Activated CD8-positive, alpha-beta memory T cell treated with anti-CD3 and anti-CD28 coated beads for 4 hours (primary cell): ENCODE measurements around the gene CBARP.

Experiments used
- DNase-seq, 2 donors: peaks; one replicate each; pipeline ENCODE4 v3.0.0-alpha.2; 2020; ENCODE audit warnings: low read depth in 2 of 2

CBARP gene

GRCh38 chr19:1237754-1238368, at the start of gene CBARP:
CBARP (minus strand) TSS chr19:1238005; CDS start chr19:1236100, 1,905 bp downstream.
- DNase-seq: no peak

- no peak for DNase-seq
Observed at GRCh38 chr19:1286487-1287353, 48.9 kb upstream of the CBARP start.

- no peak for DNase-seq
Observed at GRCh38 chr19:1285737-1286360, 48.0 kb upstream of the CBARP start, which contains the start of gene EFNA2. EFNA2 (plus strand) TSS chr19:1285873; CDS start chr19:1286169, 296 bp downstream.

- DNase-seq: no peak
Observed at GRCh38 chr19:1284979-1285736, 47.4 kb upstream of the CBARP start.

GRCh38 chr19:1284293-1284978, 46.6 kb upstream of the CBARP start:
- DNase-seq: no peak

GRCh38 chr19:1283917-1284292, 46.1 kb upstream of the CBARP start:
- DNase-seq: no peak

- no peak for DNase-seq
Observed at GRCh38 chr19:1283207-1283916, 45.6 kb upstream of the CBARP start.

GRCh38 chr19:1282588-1283206, 44.9 kb upstream of the CBARP start:
- DNase-seq: no peak

GRCh38 chr19:1281569-1282287, 43.9 kb upstream of the CBARP start:
- no peak for DNase-seq

GRCh38 chr19:1280636-1281568, 43.1 kb upstream of the CBARP start:
- no peak for DNase-seq

- DNase-seq: peak; percentile 56 to 63
Observed at GRCh38 chr19:1279782-1280341, 42.1 kb upstream of the CBARP start.

GRCh38 chr19:1278713-1279660, 41.2 kb upstream of the CBARP start:
- no peak for DNase-seq

- DNase-seq: no peak
Observed at GRCh38 chr19:1278074-1278473, 40.3 kb upstream of the CBARP start.

- DNase-seq: no peak
Observed at GRCh38 chr19:1277061-1277460, 39.3 kb upstream of the CBARP start.

GRCh38 chr19:1276628-1277022, 38.8 kb upstream of the CBARP start:
- DNase-seq: no peak

- DNase-seq: no peak
Observed at GRCh38 chr19:1275976-1276627, 38.3 kb upstream of the CBARP start.
